ENCODE data around the gene PNPLA6.

The PNPLA6 gene

GRCh38 chr19:7513809-7514642 is 21.5 kb upstream of the PNPLA6 start:
- no peak for TF ChIP-seq CTCF (IDR thresholded peaks at IDR 0.05; ENCODE audit: low read depth, low read length)
- no peak for DNase-seq (ENCODE audit: low read depth in 2 of 2)
- no peak overlapping the region for H3K4me3 ChIP-seq (replicated peaks in 1 of 2; ENCODE audit: low read depth in 2 of 2, low read length in 2 of 2)

- no peak for TF ChIP-seq CTCF (IDR thresholded peaks at IDR 0.05; ENCODE audit: low read depth, low read length)
- H3K4me3 ChIP-seq (replicated peaks in 1 of 2; ENCODE audit: low read depth in 2 of 2, low read length in 2 of 2) = peak overlapping the region in 1 of 2 donors; percentile 68
- peak; percentile 29 to 32 for DNase-seq (ENCODE audit: low read depth in 2 of 2)
Measured at GRCh38 chr19:7515110-7515644, 20.3 kb upstream of the PNPLA6 start.

GRCh38 chr19:7515645-7516151 is 19.8 kb upstream of the PNPLA6 start, which contains the start of gene ZNF358:
Gene ZNF358, plus strand, starts transcription at chr19:7516103. Its CDS starts 3,140 bp downstream, at chr19:7519243.
- peak within 1 kb of the TSS; percentile 68 to 84 for H3K4me3 ChIP-seq (replicated peaks in 1 of 2; ENCODE audit: low read depth in 2 of 2, low read length in 2 of 2)
- peak; percentile 60 to 79 for DNase-seq (ENCODE audit: low read depth in 2 of 2)
- no peak for TF ChIP-seq CTCF (IDR thresholded peaks at IDR 0.05; ENCODE audit: low read depth, low read length)

- peak overlapping the region; percentile 68 to 84 for H3K4me3 ChIP-seq (replicated peaks in 1 of 2; ENCODE audit: low read depth in 2 of 2, low read length in 2 of 2)
- no peak for TF ChIP-seq CTCF (IDR thresholded peaks at IDR 0.05; ENCODE audit: low read depth, low read length)
- no peak for DNase-seq (ENCODE audit: low read depth in 2 of 2)
Measured at GRCh38 chr19:7516333-7516732, 19.2 kb upstream of the PNPLA6 start.

- TF ChIP-seq CTCF (IDR thresholded peaks at IDR 0.05; ENCODE audit: low read depth, low read length) = no peak
- no peak for DNase-seq (ENCODE audit: low read depth in 2 of 2)
- peak overlapping the region; percentile 68 to 84 for H3K4me3 ChIP-seq (replicated peaks in 1 of 2; ENCODE audit: low read depth in 2 of 2, low read length in 2 of 2)
Measured at GRCh38 chr19:7516878-7517277, 18.6 kb upstream of the PNPLA6 start.

GRCh38 chr19:7519361-7520130 is 16.0 kb upstream of the PNPLA6 start:
- no peak for DNase-seq (ENCODE audit: low read depth in 2 of 2)
- no peak overlapping the region for H3K4me3 ChIP-seq (replicated peaks in 1 of 2; ENCODE audit: low read depth in 2 of 2, low read length in 2 of 2)
- no peak for TF ChIP-seq CTCF (IDR thresholded peaks at IDR 0.05; ENCODE audit: low read depth, low read length)
